ENCODE measurements around the gene SMC3.

- TF ChIP-seq CTCF (conservative IDR thresholded peaks at IDR 0.05; ENCODE audit: low read depth in 2 of 2) (no peak), ETS1 (IDR thresholded peaks at IDR 0.05) (no peak), REST (IDR thresholded peaks at IDR 0.05; ENCODE audit: unreplicated experiment) (no peak), NANOG (IDR thresholded peaks at IDR 0.05; ENCODE audit: borderline replicate concordance) (no peak), EZH2phosphoT487 (IDR thresholded peaks at IDR 0.05; ENCODE audit: unreplicated experiment) (no peak), POLR2AphosphoS5 (IDR thresholded peaks at IDR 0.05; ENCODE audit: low read depth) (no peak), CREB1 (CRISPR knock-in tag; IDR thresholded peaks at IDR 0.05; ENCODE audit: low read depth) (no peak), JUNB (IDR thresholded peaks at IDR 0.05; ENCODE audit: unreplicated experiment) (no peak), STAT1 (IDR thresholded peaks at IDR 0.05; ENCODE audit: unreplicated experiment) (no peak), ZNF462 (CRISPR knock-in tag; IDR thresholded peaks at IDR 0.05) (no peak), ZNF331 (CRISPR knock-in tag; IDR thresholded peaks at IDR 0.05; ENCODE audit: low read depth) (no peak), EZH2 (IDR thresholded peaks at IDR 0.05; ENCODE audit: low read depth, unreplicated experiment) (no peak)
These were observed 2.2 kb downstream of the SMC3 start for GRCh38 chr10:110569736-110570135.

Data from GM23338 (cell line).